Subcutaneous abdominal adipose tissue (tissue), 5 donors: ENCODE results near the gene PHLDB1.

Source experiments
- H3K27ac ChIP-seq: one replicate; pipeline ENCODE4 v1.7.0; 2013; ENCODE audit warnings: low read depth, mild to moderate bottlenecking, inconsistent platforms, low read length, moderate library complexity
- H3K27me3 ChIP-seq, 5 donors: one replicate each; pipeline ENCODE4 v1.7.0; 2013; ENCODE audit warnings: low read length in 5 of 5, inconsistent platforms in 1 of 5; ENCODE audit not compliant: control insufficient read depth in 5 of 5, insufficient read depth in 4 of 5
- H3K36me3 ChIP-seq, 5 donors: one replicate each; pipeline ENCODE4 v1.7.0; 2013; ENCODE audit warnings: low read length in 5 of 5; ENCODE audit not compliant: control insufficient read depth in 5 of 5, insufficient read depth in 5 of 5
- H3K4me1 ChIP-seq, 5 donors: one replicate each; pipeline ENCODE4 v1.7.0; 2013; ENCODE audit warnings: low read length in 5 of 5, mild to moderate bottlenecking in 3 of 5, moderate library complexity in 1 of 5; ENCODE audit not compliant: control insufficient read depth in 5 of 5, insufficient read depth in 5 of 5
- H3K4me3 ChIP-seq, 5 donors: one replicate each; pipeline ENCODE4 v1.7.0; 2013; ENCODE audit warnings: low read length in 5 of 5, low read depth in 1 of 5
- H3K9ac ChIP-seq, 5 donors: one replicate each; pipeline ENCODE4 v1.7.0; 2013; ENCODE audit warnings: low read length in 5 of 5, mild to moderate bottlenecking in 4 of 5, moderate library complexity in 3 of 5
- H3K9me3 ChIP-seq, 5 donors: one replicate each; pipeline ENCODE4 v1.7.0; 2013; ENCODE audit warnings: low read length in 5 of 5; ENCODE audit not compliant: control insufficient read depth in 5 of 5
- donor health status: healthy.
- donor health status: healthy.
- donor health status: healthy.
- donor health status: healthy.
- donor health status: healthy.

Gene PHLDB1

GRCh38 chr11:118636569-118637290 is 29.3 kb downstream of the PHLDB1 start:
- Histone ChIP-seq H3K36me3 (peaks cover 4 to 96% (median 92%) of the 10 kb centered on the region in 5 donors), H3K9ac (peak overlapping the region in 4 of 5 donors; percentile 8 to 32 (median 15)), H3K27ac (peak overlapping the region; percentile 80), H3K4me1 (peaks cover 22 to 95% (median 86%) of the 10 kb centered on the region in 5 donors), H3K27me3 (no peaks in the 10 kb centered on the region), H3K9me3 (no peaks in the 10 kb centered on the region), H3K4me3 (no peak overlapping the region)

GRCh38 chr11:118638726-118639125 is 31.3 kb downstream of the PHLDB1 start:
- no peak overlapping the region for H3K4me3 ChIP-seq
- H3K36me3 ChIP-seq: peaks cover 4 to 96% (median 92%) of the 10 kb centered on the region in 5 donors
- no peaks in the 10 kb centered on the region for H3K9me3 ChIP-seq
- peak overlapping the region in 2 of 5 donors; percentile 17 to 28 for H3K9ac ChIP-seq
- H3K27ac ChIP-seq: peak overlapping the region; percentile 80
- peaks cover 21 to 95% (median 85%) of the 10 kb centered on the region in 5 donors for H3K4me1 ChIP-seq
- no peaks in the 10 kb centered on the region for H3K27me3 ChIP-seq

- H3K4me3 ChIP-seq: no peak overlapping the region
- no peaks in the 10 kb centered on the region for H3K27me3 ChIP-seq
- H3K4me1 ChIP-seq: peaks cover 19 to 95% (median 86%) of the 10 kb centered on the region in 5 donors
- no peak overlapping the region for H3K9ac ChIP-seq
- peaks cover 4 to 100% (median 98%) of the 10 kb centered on the region in 5 donors for H3K36me3 ChIP-seq
- peak overlapping the region; percentile 91 for H3K27ac ChIP-seq
- H3K9me3 ChIP-seq: no peaks in the 10 kb centered on the region
Observed at GRCh38 chr11:118639899-118640298, 32.5 kb downstream of the PHLDB1 start.

GRCh38 chr11:118640332-118641154 is 33.1 kb downstream of the PHLDB1 start:
- Histone ChIP-seq H3K36me3 (peaks cover 4 to 100% (median 98%) of the 10 kb centered on the region in 5 donors), H3K9me3 (no peaks in the 10 kb centered on the region), H3K27ac (peak overlapping the region; percentile 91), H3K9ac (no peak overlapping the region), H3K27me3 (no peaks in the 10 kb centered on the region), H3K4me1 (peaks cover 24 to 95% (median 86%) of the 10 kb centered on the region in 5 donors), H3K4me3 (no peak overlapping the region)

- Histone ChIP-seq H3K9ac (peak overlapping the region in 1 of 5 donors; percentile 2), H3K4me3 (no peak overlapping the region), H3K4me1 (peaks cover 21 to 95% (median 84%) of the 10 kb centered on the region in 5 donors), H3K27ac (peak overlapping the region; percentile 91), H3K36me3 (peaks cover 4 to 98% (median 91%) of the 10 kb centered on the region in 5 donors), H3K27me3 (no peaks in the 10 kb centered on the region), H3K9me3 (no peaks in the 10 kb centered on the region)
Observed at GRCh38 chr11:118641397-118642019, 34.1 kb downstream of the PHLDB1 start.

GRCh38 chr11:118643142-118643994 is 36.0 kb downstream of the PHLDB1 start:
- Histone ChIP-seq H3K36me3 (peaks cover 5 to 97% (median 88%) of the 10 kb centered on the region in 5 donors), H3K9ac (peak overlapping the region in 2 of 5 donors; percentile 1 to 63), H3K4me3 (no peak overlapping the region), H3K9me3 (no peaks in the 10 kb centered on the region), H3K4me1 (peaks cover 20 to 94% (median 84%) of the 10 kb centered on the region in 5 donors), H3K27ac (peak overlapping the region; percentile 91), H3K27me3 (no peaks in the 10 kb centered on the region)

GRCh38 chr11:118643995-118644345 is 36.6 kb downstream of the PHLDB1 start:
- peaks cover 5 to 96% (median 86%) of the 10 kb centered on the region in 5 donors for H3K36me3 ChIP-seq
- no peak overlapping the region for H3K4me3 ChIP-seq
- H3K4me1 ChIP-seq: peaks cover 24 to 94% (median 86%) of the 10 kb centered on the region in 5 donors
- H3K27ac ChIP-seq: peak overlapping the region; percentile 91
- no peaks in the 10 kb centered on the region for H3K27me3 ChIP-seq
- H3K9me3 ChIP-seq: no peaks in the 10 kb centered on the region
- no peak overlapping the region for H3K9ac ChIP-seq

GRCh38 chr11:118644496-118644895 is 37.1 kb downstream of the PHLDB1 start:
- H3K4me1 ChIP-seq: peaks cover 24 to 91% (median 85%) of the 10 kb centered on the region in 5 donors
- no peaks in the 10 kb centered on the region for H3K9me3 ChIP-seq
- peaks cover 5 to 96% (median 86%) of the 10 kb centered on the region in 5 donors for H3K36me3 ChIP-seq
- H3K27ac ChIP-seq: peak overlapping the region; percentile 91
- H3K9ac ChIP-seq: no peak overlapping the region
- no peaks in the 10 kb centered on the region for H3K27me3 ChIP-seq
- H3K4me3 ChIP-seq: peak overlapping the region in 1 of 5 donors; percentile 2

- Histone ChIP-seq H3K9me3 (no peaks in the 10 kb centered on the region), H3K27me3 (no peaks in the 10 kb centered on the region), H3K4me1 (peaks cover 24 to 87% (median 81%) of the 10 kb centered on the region in 5 donors), H3K36me3 (peaks cover 5 to 96% (median 86%) of the 10 kb centered on the region in 5 donors), H3K9ac (peak overlapping the region in 1 of 5 donors; percentile 16), H3K27ac (peak overlapping the region; percentile 91), H3K4me3 (peak overlapping the region in 1 of 5 donors; percentile 2)
Observed at GRCh38 chr11:118645066-118645715, 37.8 kb downstream of the PHLDB1 start.
